Adrenal gland (tissue), 12 donors: Measurements from ENCODE around the gene OAS1. TPM values are rescaled to one million over a fixed set of nuclear protein-coding genes. Genes with fewer than 3 reads are reported as not detected.

ENCODE experiments used
- DNase-seq, 7 donors: peaks; one replicate each; pipeline ENCODE4 v3.0.0-alpha.2; 2019 to 2020
- H3K27ac ChIP-seq, 5 donors: fragments of 200-600 bp; sonication (generic) in 4 of 5; 1 replicate in 3 of 5; 2 replicates in 2 of 5; pipeline versions ENCODE4 v1.5.1 to v1.8.0; 2016 to 2020; ENCODE audit warnings: mild to moderate bottlenecking in 1 of 5
- H3K27me3 ChIP-seq: fragments of 200-600 bp; 2 replicates; pipeline ENCODE4 v1.8.0; 2021
- H3K36me3 ChIP-seq, 2 donors: fragments of 200-600 bp; replicated peaks in 1 of 2; 1 replicate in 1 of 2; 2 replicates in 1 of 2; pipeline versions ENCODE4 v1.5.1 to v1.8.0; 2018 to 2022
- H3K4me1 ChIP-seq, 2 donors: fragments of 200-600 bp; replicated peaks in 1 of 2; 1 replicate in 1 of 2; 2 replicates in 1 of 2; pipeline versions ENCODE4 v1.5.1 to v1.8.0; 2018 to 2021
- H3K4me3 ChIP-seq, 4 donors: fragments of 200-600 bp; sonication (generic) in 3 of 4; one replicate each; pipeline ENCODE4 v1.5.1; 2016 to 2018
- H3K9me3 ChIP-seq, 3 donors: fragments of 200-600 bp; sonication (generic) in 1 of 3; replicated peaks in 1 of 3; 1 replicate in 2 of 3; 2 replicates in 1 of 3; pipeline versions ENCODE4 v1.5.1 to v1.8.0; 2016 to 2021
- CTCF ChIP-seq, 6 experiments: fragments of 450-650 bp in 4 of 6; fragments of 200-600 bp in 2 of 6; sonication (generic) in 1 of 6; IDR thresholded peaks; 1 replicate in 5 of 6; 2 replicates in 1 of 6; pipeline versions ENCODE4 v1.5.1 to v1.8.0; 2016 to 2021; ENCODE audit warnings: antibody characterized with exemption in 6 of 6, mild to moderate bottlenecking in 2 of 6, moderate library complexity in 1 of 6
- POLR2A ChIP-seq, 2 donors: fragments of 450-650 bp; IDR thresholded peaks; one replicate each; pipeline ENCODE4 v1.6.1; 2017; ENCODE audit warnings: antibody characterized with exemption in 2 of 2, mild to moderate bottlenecking in 2 of 2, moderate library complexity in 1 of 2
- WGBS, 4 donors: extraction: QIAGEN DNeasy Blood & Tissue Kit in 2 of 4; methylation state at CpG; one replicate each; pipeline versions ENCODE4 v1.1.5 to v1.1.7; 2013 to 2017; 5-methylcytosine and 5-hydroxymethylcytosine counted together
- intact Hi-C, 2 donors: fragments of 100-400 bp; cut with DNase I; formaldehyde crosslinking; loops; one replicate each; pipeline versions ENCODE4 v1.14.1 to v1.15.0; 2022 to 2023
- polyA plus RNA-seq, 3 donors: library from polyadenylated mRNA; stranded (reverse); fragments of 200-250 nt in 2 of 3; fragments of 350-450 nt in 1 of 3; fragmentation: Illumina TruSeq in 1 of 3; extraction: RNeasy Lipid Tissue Mini Kit (QIAGEN cat#74804) in 1 of 3; gene quantifications; one replicate each; pipeline ENCODE4 v1.2.3, GENCODE V29; 2013 to 2014
- total RNA-seq, 9 donors: library from RNA; depleted of rRNA in 4 of 9; stranded (reverse); fragments of >200 nt in 4 of 9; fragments of 120-200 nt in 1 of 9; fragmentation: NEBNext Ultra II Directional in 1 of 9; extraction: Animal tissue kit (Norgen Biotek cat#: 25700) in 1 of 9; gene quantifications; one replicate each; pipeline versions ENCODE4 v1.1.0 to v1.2.4, GENCODE V29; 2013 to 2023
- donor health status: healthy with polysubstance abuse.
- donor health status: Bipolar disorder and iron deficiency.
- donor health status: DM: yes; HTN: yes; CAD: no.
- donor health status: DM: no; HTN: no; CAD: no.
- donor health status: DM: no; HTN: no; CAD: no.
- donor health status: DM: yes; HTN: yes; CAD: no.

Gene OAS1
- total and polyA plus RNA-seq, 12 donors, result 9.1 to 32.0 (median 18.3) TPM

GRCh38 chr12:112869778-112870177 is 37.0 kb upstream of the OAS1 start:
- 68 to 74% (median 69%) methylated on average over 12 of the region's 12 CpGs for WGBS, 4 donors
- no peaks in the 10 kb centered on the region for H3K9me3 ChIP-seq
- no peaks in the 10 kb centered on the region for H3K4me1 ChIP-seq
- DNase-seq, result no peak
- intact Hi-C loops, result no loop called here
- no peak overlapping the region for H3K27ac ChIP-seq
- no peak overlapping the region for H3K4me3 ChIP-seq
- H3K27me3 ChIP-seq, result peaks cover 4% of the 10 kb centered on the region
- H3K36me3 ChIP-seq, result no peaks in the 10 kb centered on the region
- no peak for TF ChIP-seq POLR2A (IDR thresholded peaks at IDR 0.05)
- TF ChIP-seq CTCF (IDR thresholded peaks at IDR 0.05), result no peak

GRCh38 chr12:112870267-112870980 is 36.3 kb upstream of the OAS1 start:
- TF ChIP-seq POLR2A (IDR thresholded peaks at IDR 0.05) (no peak), CTCF (IDR thresholded peaks at IDR 0.05) (no peak)
- WGBS, 4 donors, result 55 to 71% (median 59%) methylated on average over 8 of the region's 8 CpGs
- DNase-seq, result no peak
- Histone ChIP-seq H3K27me3 (peaks cover 4% of the 10 kb centered on the region), H3K9me3 (no peaks in the 10 kb centered on the region), H3K4me1 (no peaks in the 10 kb centered on the region), H3K27ac (no peak overlapping the region), H3K36me3 (no peaks in the 10 kb centered on the region), H3K4me3 (no peak overlapping the region)
- intact Hi-C loops, result no loop called here

- WGBS, 4 donors, result 40 to 45% (median 43%) methylated on average over 5 of the region's 5 CpGs
- DNase-seq, result no peak
- no peak for TF ChIP-seq CTCF (IDR thresholded peaks at IDR 0.05)
- TF ChIP-seq POLR2A (IDR thresholded peaks at IDR 0.05), result no peak
- no peaks in the 10 kb centered on the region for H3K36me3 ChIP-seq
- no peaks in the 10 kb centered on the region for H3K4me1 ChIP-seq
- intact Hi-C loops, result no loop called here
- H3K27ac ChIP-seq, result no peak overlapping the region
- no peaks in the 10 kb centered on the region for H3K9me3 ChIP-seq
- no peaks in the 10 kb centered on the region for H3K27me3 ChIP-seq
- H3K4me3 ChIP-seq, result no peak overlapping the region
Measured at GRCh38 chr12:112875608-112876007, 31.2 kb upstream of the OAS1 start.

- DNase-seq, result no peak
- Histone ChIP-seq H3K4me1 (no peaks in the 10 kb centered on the region), H3K27ac (no peak overlapping the region), H3K27me3 (no peaks in the 10 kb centered on the region), H3K36me3 (no peaks in the 10 kb centered on the region), H3K4me3 (no peak overlapping the region), H3K9me3 (no peaks in the 10 kb centered on the region)
- WGBS, 4 donors, result 44 to 53% (median 51%) methylated on average over 3 to 11 of the region's 11 CpGs
- intact Hi-C loops, result no loop called here
- TF ChIP-seq CTCF (IDR thresholded peaks at IDR 0.05) (no peak), POLR2A (IDR thresholded peaks at IDR 0.05) (no peak)
Measured at GRCh38 chr12:112876506-112876905, 30.3 kb upstream of the OAS1 start.
